H9 (cell line): Measurements from ENCODE around the gene DNAJC5. TPM values are rescaled to one million over a fixed set of nuclear protein-coding genes. Genes with fewer than 3 reads are reported as not detected.

Experiments
- DNase-seq: peaks from one replicate; pipeline ENCODE4 v3.0.0-alpha.2; 2017
- H2AFZ ChIP-seq: one replicate; pipeline ENCODE4 v1.6.1; 2013; ENCODE audit warnings: mild to moderate bottlenecking, low read length, control low read depth, moderate library complexity
- H2AK5ac ChIP-seq: 2 replicates; pipeline ENCODE4 v1.6.1; 2013; ENCODE audit warnings: low read length, control low read depth, mixed read lengths; ENCODE audit not compliant: insufficient read length
- H2BK120ac ChIP-seq: one replicate; pipeline ENCODE4 v1.6.1; 2013; ENCODE audit warnings: low read depth, mild to moderate bottlenecking, low read length, control low read depth, inconsistent platforms; ENCODE audit not compliant: poor library complexity, severe bottlenecking
- H2BK12ac ChIP-seq: 2 replicates; pipeline ENCODE4 v1.6.1; 2013; ENCODE audit warnings: low read length, control low read depth, mixed read lengths, low read depth; ENCODE audit not compliant: insufficient read length
- H2BK15ac ChIP-seq: 2 replicates; pipeline ENCODE4 v1.6.1; 2013; ENCODE audit warnings: low read depth, low read length, control low read depth
- H2BK20ac ChIP-seq: one replicate; pipeline ENCODE4 v1.6.1; 2013; ENCODE audit warnings: low read depth, mild to moderate bottlenecking, low read length, control low read depth, inconsistent platforms; ENCODE audit not compliant: poor library complexity, severe bottlenecking
- H2BK5ac ChIP-seq: 2 replicates; pipeline ENCODE4 v1.6.1; 2013; ENCODE audit warnings: low read length, control low read depth, mixed read lengths; ENCODE audit not compliant: insufficient read length
- H3K14ac ChIP-seq: 2 replicates; pipeline ENCODE4 v1.6.1; 2013; ENCODE audit warnings: low read length, control low read depth; ENCODE audit not compliant: insufficient read depth
- H3K18ac ChIP-seq: 2 replicates; pipeline ENCODE4 v1.6.1; 2013; ENCODE audit warnings: low read depth, mild to moderate bottlenecking, mixed read lengths, low read length, control low read depth; ENCODE audit not compliant: insufficient read length
- H3K23ac ChIP-seq: 2 replicates; pipeline ENCODE4 v1.6.1; 2013; ENCODE audit warnings: low read length, control low read depth, mixed read lengths, low read depth; ENCODE audit not compliant: insufficient read length
- H3K23me2 ChIP-seq: 2 replicates; pipeline ENCODE4 v1.6.1; 2013; ENCODE audit warnings: low read depth, mild to moderate bottlenecking, mixed read lengths, low read length, control low read depth; ENCODE audit not compliant: insufficient read length, poor library complexity, severe bottlenecking
- H3K27ac ChIP-seq: 2 replicates; pipeline ENCODE4 v1.5.1; 2013; ENCODE audit warnings: low read length, control low read depth, mixed read lengths, low read depth; ENCODE audit not compliant: insufficient read length
- H3K27me3 ChIP-seq: 2 replicates; pipeline ENCODE4 v1.6.1; 2013; ENCODE audit warnings: low read length, control low read depth, inconsistent platforms; ENCODE audit not compliant: insufficient read depth
- H3K4ac ChIP-seq: 2 replicates; pipeline ENCODE4 v1.6.1; 2013; ENCODE audit warnings: low read depth, mild to moderate bottlenecking, control low read depth, inconsistent platforms, low read length, moderate library complexity
- H3K4me1 ChIP-seq: 2 replicates; pipeline ENCODE4 v1.6.1; 2013; ENCODE audit warnings: low read length, control low read depth, inconsistent platforms; ENCODE audit not compliant: insufficient read depth
- H3K4me2 ChIP-seq: 2 replicates; pipeline ENCODE4 v1.6.1; 2013; ENCODE audit warnings: low read length, control low read depth, mixed read lengths; ENCODE audit not compliant: insufficient read length, insufficient read depth
- H3K56ac ChIP-seq: 2 replicates; pipeline ENCODE4 v1.6.1; 2013; ENCODE audit warnings: low read depth, mild to moderate bottlenecking, mixed read lengths, low read length, control low read depth; ENCODE audit not compliant: insufficient read length
- H3K79me1 ChIP-seq: 2 replicates; pipeline ENCODE4 v1.6.1; 2013; ENCODE audit warnings: low read depth, mild to moderate bottlenecking, moderate library complexity, low read length, control low read depth, inconsistent platforms; ENCODE audit not compliant: insufficient read depth, poor library complexity, severe bottlenecking
- H3K79me2 ChIP-seq: 2 replicates; pipeline ENCODE4 v1.6.1; 2013; ENCODE audit warnings: low read length, control low read depth, inconsistent platforms; ENCODE audit not compliant: insufficient read depth
- H3K9ac ChIP-seq: 2 replicates; pipeline ENCODE4 v1.6.1; 2013; ENCODE audit warnings: low read length, control low read depth, mixed read lengths; ENCODE audit not compliant: insufficient read length; ENCODE audit errors: extremely low read depth
- H3K9me3 ChIP-seq: one replicate; pipeline ENCODE4 v1.6.1; 2013; ENCODE audit warnings: low read depth, low read length, inconsistent platforms; ENCODE audit not compliant: control insufficient read depth
- H3T11ph ChIP-seq: one replicate; pipeline ENCODE4 v1.6.1; 2013; ENCODE audit warnings: mild to moderate bottlenecking, low read length, control low read depth, inconsistent platforms
- H4K20me1 ChIP-seq: one replicate; pipeline ENCODE4 v1.6.1; 2013; ENCODE audit not compliant: control insufficient read depth, insufficient read length, insufficient read depth
- H4K5ac ChIP-seq: 2 replicates; pipeline ENCODE4 v1.6.1; 2013; ENCODE audit warnings: low read depth, mild to moderate bottlenecking, mixed read lengths, low read length, control low read depth; ENCODE audit not compliant: insufficient read length
- H4K8ac ChIP-seq: replicated peaks from 2 replicates; pipeline ENCODE4 v1.6.1; 2013; ENCODE audit warnings: low read length, control low read depth, mixed read lengths, low read depth; ENCODE audit not compliant: insufficient read length
- H4K91ac ChIP-seq: 2 replicates; pipeline ENCODE4 v1.6.1; 2013; ENCODE audit warnings: low read depth, mild to moderate bottlenecking, moderate library complexity, mixed read lengths, low read length, control low read depth; ENCODE audit not compliant: insufficient read length
- H3K27ac Mint-ChIP-seq, 3 experiments: 2 replicates in 2 of 3; 3 replicates in 1 of 3; pipeline ENCODE4 v1.8.0; 2020 to 2021; ENCODE audit warnings: mixed read lengths in 3 of 3, mild to moderate bottlenecking in 1 of 3, moderate library complexity in 1 of 3
- H3K27me3 Mint-ChIP-seq: 2 replicates; pipeline ENCODE4 v1.8.0; 2021; ENCODE audit warnings: low read depth, mild to moderate bottlenecking, moderate library complexity, mixed read lengths
- H3K36me3 Mint-ChIP-seq, 3 experiments: 2 replicates in 2 of 3; 3 replicates in 1 of 3; pipeline ENCODE4 v1.8.0; 2020 to 2021; ENCODE audit warnings: low read depth in 3 of 3, mixed read lengths in 3 of 3; ENCODE audit not compliant: insufficient read depth in 1 of 3
- H3K4me1 Mint-ChIP-seq, 2 experiments: 2 replicates each; pipeline ENCODE4 v1.8.0; 2020; ENCODE audit warnings: mixed read lengths in 2 of 2
- H3K4me3 Mint-ChIP-seq, 2 experiments: 2 replicates in 1 of 2; 3 replicates in 1 of 2; pipeline ENCODE4 v1.8.0; 2020 to 2021; ENCODE audit warnings: mild to moderate bottlenecking in 2 of 2, mixed read lengths in 2 of 2, moderate library complexity in 1 of 2
- H3K9me3 Mint-ChIP-seq, 2 experiments: 2 replicates in 1 of 2; 3 replicates in 1 of 2; pipeline ENCODE4 v1.8.0; 2020; ENCODE audit warnings: mild to moderate bottlenecking in 2 of 2, mixed read lengths in 2 of 2, moderate library complexity in 1 of 2
- CTCF ChIP-seq: fragments of 200-600 bp; sonication (generic); conservative IDR thresholded peaks from 3 replicates; pipeline ENCODE4 v1.8.0; 2021; ENCODE audit warnings: antibody characterized with exemption, mild to moderate bottlenecking
- WGBS: extraction: QIAGEN DNeasy Blood & Tissue Kit; methylation state at CpG from one replicate; pipeline ENCODE4 v1.1.7; 2013; ENCODE audit warnings: missing lambda C conversion rate, low lambda C conversion rate, mixed read lengths; ENCODE audit not compliant: insufficient read length; ENCODE audit errors: extremely low coverage; 5-methylcytosine and 5-hydroxymethylcytosine counted together
- total RNA-seq: library from RNA; stranded (reverse); gene quantifications from 2 replicates; pipeline ENCODE4 v1.2.1, GENCODE V29; 2021

The DNAJC5 gene
- total RNA-seq, 1 experiment from 2014 or later, result 43.0 TPM

DNA sequence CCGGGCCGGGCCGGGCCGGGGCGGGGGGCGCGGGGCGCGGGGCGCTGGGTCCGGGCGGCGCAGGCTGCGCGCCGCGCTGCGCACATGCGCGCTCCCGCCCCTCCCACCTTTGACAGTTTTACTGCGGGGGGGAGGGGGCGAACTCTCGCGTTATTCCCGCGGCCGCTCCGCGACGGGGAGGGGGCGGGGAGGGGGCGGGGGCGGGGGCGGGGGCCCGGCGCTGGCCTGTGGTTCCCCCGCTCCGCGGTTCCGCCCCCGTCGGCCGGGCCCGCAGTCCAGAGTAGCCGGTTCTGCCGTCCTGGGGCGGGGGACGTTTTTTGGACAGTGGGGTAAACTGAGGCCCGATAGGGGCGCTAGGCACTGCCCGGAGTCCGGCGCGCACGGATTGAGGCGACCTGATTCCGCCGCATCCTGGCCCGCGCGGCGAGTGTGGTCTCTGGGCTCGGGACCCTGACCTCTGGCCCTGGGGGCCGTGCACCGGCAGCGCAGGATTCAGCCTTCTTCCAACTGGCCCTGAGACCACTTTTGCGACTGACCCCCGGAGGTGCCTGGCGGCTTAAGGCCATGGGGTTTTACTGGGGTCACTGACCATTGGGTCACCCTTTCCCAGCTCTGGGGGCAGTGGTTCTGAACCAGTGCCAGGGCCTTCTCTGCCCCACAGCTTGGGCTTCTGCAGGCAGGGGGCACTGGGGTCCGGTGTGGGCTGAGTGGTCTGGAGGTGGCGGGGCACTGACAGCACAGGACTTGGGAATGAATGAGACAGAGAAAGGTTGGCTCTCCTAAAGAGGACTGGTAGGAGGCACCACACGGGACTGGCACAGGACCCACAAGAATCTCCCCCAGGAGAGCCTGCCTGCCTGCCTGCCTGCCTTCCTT lies 75.2 kb downstream of the DNAJC5 start, which contains the start of gene ZNF512B:
ZNF512B (minus strand) TSS at position 93 of the 876 bp plus-strand sequence. CDS start 1,980 bp downstream, outside the sequence.
- Histone ChIP-seq H4K5ac (no peak within 1 kb of the TSS), H3K4me1 (no peaks in the 10 kb centered on the region; the same call in 1 of the 2 replicates), H4K91ac (no peak within 1 kb of the TSS), H3K23ac (no peak within 1 kb of the TSS), H3K9ac (no peak within 1 kb of the TSS), H2BK5ac (no peak within 1 kb of the TSS), H3K27me3 (no peaks in the 10 kb centered on the region; the same call in 1 of the 2 replicates), H3K23me2 (peaks cover 11% of the 10 kb centered on the region), H4K20me1 (no peaks in the 10 kb centered on the region), H3K56ac (no peak within 1 kb of the TSS), H2BK120ac (no peak within 1 kb of the TSS), H2AFZ (no peak within 1 kb of the TSS), H3K18ac (no peak within 1 kb of the TSS), H3T11ph (no peak within 1 kb of the TSS), H3K9me3 (peaks cover 26% of the 10 kb centered on the region), H3K14ac (no peak within 1 kb of the TSS; the same call in 1 of the 2 replicates), H4K8ac (no peak within 1 kb of the TSS), H2AK5ac (no peak within 1 kb of the TSS), H2BK20ac (no peak within 1 kb of the TSS), H2BK15ac (no peak within 1 kb of the TSS), H3K4ac (no peak within 1 kb of the TSS), H3K79me1 (no peaks in the 10 kb centered on the region), H3K27ac (no peak within 1 kb of the TSS), H3K79me2 (no peaks in the 10 kb centered on the region), H3K4me2 (peak within 1 kb of the TSS; percentile 62), H2BK12ac (no peak within 1 kb of the TSS)
- H3K27ac Mint-ChIP-seq, result peak within 1 kb of the TSS in 1 of 3 experiments; percentile 92; a peak in 2 of 7 replicates
- TF ChIP-seq CTCF, result no peak
- peak within 1 kb of the TSS; percentile 82 to 85 for H3K4me3 Mint-ChIP-seq
- H3K36me3 Mint-ChIP-seq, result peaks cover 6 to 32% (median 22%) of the 10 kb centered on the region in 3 experiments
- H3K4me1 Mint-ChIP-seq, result peaks cover 18 to 23% of the 10 kb centered on the region in 2 experiments
- peaks cover 14% of the 10 kb centered on the region for H3K27me3 Mint-ChIP-seq
- WGBS, result no CpG with 5 or more reads among the region's 73 CpGs
- peak; percentile 57 for DNase-seq
- H3K9me3 Mint-ChIP-seq, result peaks cover 2 to 10% of the 10 kb centered on the region in 2 experiments; a peak in 3 of 5 replicates
